Parathyroid adenoma (tissue), 2 donors: ENCODE results near the gene SEC31A.

Experiments
- H2AFZ ChIP-seq: fragments of 300-600 bp; sonication (generic); one replicate; pipeline ENCODE4 v1.7.0; 2017; ENCODE audit warnings: antibody characterized with exemption, mild to moderate bottlenecking
- H3K27ac ChIP-seq: fragments of 300-600 bp; sonication (generic); one replicate; pipeline ENCODE4 v1.7.0; 2017
- H3K27me3 ChIP-seq: fragments of 300-600 bp; sonication (generic); one replicate; pipeline ENCODE4 v1.7.0; 2017; ENCODE audit warnings: low read length; ENCODE audit not compliant: control insufficient read depth, insufficient read depth
- H3K36me3 ChIP-seq: fragments of 300-600 bp; sonication (generic); one replicate; pipeline ENCODE4 v1.7.0; 2017; ENCODE audit warnings: low read length; ENCODE audit not compliant: control insufficient read depth, insufficient read depth
- H3K4me1 ChIP-seq: fragments of 300-600 bp; sonication (generic); one replicate; pipeline ENCODE4 v1.7.0; 2017; ENCODE audit warnings: control low read depth
- H3K4me2 ChIP-seq: fragments of 300-600 bp; sonication (generic); one replicate; pipeline ENCODE4 v1.7.0; 2017; ENCODE audit warnings: low read length
- H3K4me3 ChIP-seq: fragments of 300-600 bp; sonication (generic); one replicate; pipeline ENCODE4 v1.7.0; 2017; ENCODE audit warnings: low read depth, low read length
- H3K79me2 ChIP-seq: fragments of 300-600 bp; sonication (generic); one replicate; pipeline ENCODE4 v1.7.0; 2017; ENCODE audit warnings: control low read depth
- H3K9ac ChIP-seq: fragments of 300-600 bp; sonication (generic); one replicate; pipeline ENCODE4 v1.7.0; 2017; ENCODE audit warnings: mild to moderate bottlenecking
- H3K9me3 ChIP-seq: fragments of 300-600 bp; sonication (generic); one replicate; pipeline ENCODE4 v1.7.0; 2017; ENCODE audit warnings: low read length; ENCODE audit not compliant: control insufficient read depth
- TF ChIP-seq, protein P1 (sequence below): fragments of 300-600 bp; sonication (generic); IDR thresholded peaks from one replicate; pipeline ENCODE4 v1.7.0; 2017; ENCODE audit warnings: antibody characterized with exemption, mild to moderate bottlenecking
- donor health status: primary hyperparathyroidism.

The SEC31A gene

DNA sequence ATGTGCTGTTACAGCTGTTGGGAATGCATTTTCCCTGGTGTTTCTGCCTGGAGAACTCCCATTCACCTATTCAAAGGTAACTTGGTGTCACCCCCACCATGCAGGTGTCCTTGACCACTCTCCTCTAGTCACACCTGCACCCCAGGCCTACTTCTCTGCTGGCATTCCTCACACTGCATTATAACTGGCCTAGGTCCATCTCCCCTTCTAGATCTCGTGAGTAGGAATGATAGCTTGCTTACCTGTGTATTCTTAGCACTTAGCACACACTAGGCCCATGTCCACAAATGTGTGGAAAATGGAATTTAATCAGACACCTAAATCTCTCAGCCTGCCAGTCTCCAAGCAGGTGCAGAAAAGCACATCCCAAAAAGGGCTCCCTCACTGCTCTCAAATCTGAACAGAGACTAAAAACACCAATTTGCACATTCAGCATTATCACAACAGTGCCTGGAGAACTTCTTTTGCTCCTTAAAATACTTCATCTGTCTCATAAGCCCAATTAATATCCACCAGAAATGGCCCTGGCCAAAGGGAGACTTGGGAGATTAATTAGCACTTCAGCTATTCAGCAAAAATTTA, 110.7 kb downstream of the SEC31A start:
- no peaks in the 10 kb centered on the region for H3K9me3 ChIP-seq
- H3K4me1 ChIP-seq = peaks cover 13% of the 10 kb centered on the region
- no peaks in the 10 kb centered on the region for H3K79me2 ChIP-seq
- no peaks in the 10 kb centered on the region for H3K27me3 ChIP-seq
- H3K4me2 ChIP-seq = peak overlapping the region; percentile 6
- TF ChIP-seq, protein P1, sequence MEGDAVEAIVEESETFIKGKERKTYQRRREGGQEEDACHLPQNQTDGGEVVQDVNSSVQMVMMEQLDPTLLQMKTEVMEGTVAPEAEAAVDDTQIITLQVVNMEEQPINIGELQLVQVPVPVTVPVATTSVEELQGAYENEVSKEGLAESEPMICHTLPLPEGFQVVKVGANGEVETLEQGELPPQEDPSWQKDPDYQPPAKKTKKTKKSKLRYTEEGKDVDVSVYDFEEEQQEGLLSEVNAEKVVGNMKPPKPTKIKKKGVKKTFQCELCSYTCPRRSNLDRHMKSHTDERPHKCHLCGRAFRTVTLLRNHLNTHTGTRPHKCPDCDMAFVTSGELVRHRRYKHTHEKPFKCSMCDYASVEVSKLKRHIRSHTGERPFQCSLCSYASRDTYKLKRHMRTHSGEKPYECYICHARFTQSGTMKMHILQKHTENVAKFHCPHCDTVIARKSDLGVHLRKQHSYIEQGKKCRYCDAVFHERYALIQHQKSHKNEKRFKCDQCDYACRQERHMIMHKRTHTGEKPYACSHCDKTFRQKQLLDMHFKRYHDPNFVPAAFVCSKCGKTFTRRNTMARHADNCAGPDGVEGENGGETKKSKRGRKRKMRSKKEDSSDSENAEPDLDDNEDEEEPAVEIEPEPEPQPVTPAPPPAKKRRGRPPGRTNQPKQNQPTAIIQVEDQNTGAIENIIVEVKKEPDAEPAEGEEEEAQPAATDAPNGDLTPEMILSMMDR = no peak
- no peak overlapping the region for H3K4me3 ChIP-seq
- peak overlapping the region; percentile 68 for H2AFZ ChIP-seq
- H3K27ac ChIP-seq = peak overlapping the region; percentile 69
- no peaks in the 10 kb centered on the region for H3K36me3 ChIP-seq
- H3K9ac ChIP-seq = no peak overlapping the region

DNA sequence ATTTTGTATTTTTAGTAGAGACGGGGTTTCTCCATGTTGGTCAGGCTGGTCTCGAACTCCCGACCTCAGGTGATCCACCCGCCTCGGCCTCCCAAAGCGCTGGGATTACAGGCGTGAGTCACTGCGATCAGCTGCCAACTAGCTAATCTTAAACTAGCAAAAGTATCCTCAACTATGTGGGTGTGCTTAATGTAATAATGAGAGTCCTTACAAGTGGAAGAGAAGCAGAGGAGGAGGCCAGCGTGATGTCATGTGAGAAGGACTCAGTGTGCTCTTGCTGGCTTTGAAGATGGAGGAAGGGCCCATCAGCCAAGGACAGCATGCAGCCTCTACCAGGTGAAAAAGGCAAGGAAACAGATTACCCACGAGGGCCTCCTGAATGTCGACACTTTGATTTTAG, 111.9 kb downstream of the SEC31A start:
- H3K9ac ChIP-seq = no peak overlapping the region
- H3K79me2 ChIP-seq = no peaks in the 10 kb centered on the region
- no peak overlapping the region for H2AFZ ChIP-seq
- TF ChIP-seq, protein P1 = no peak
- peaks cover 10% of the 10 kb centered on the region for H3K4me1 ChIP-seq
- no peaks in the 10 kb centered on the region for H3K36me3 ChIP-seq
- no peak overlapping the region for H3K4me2 ChIP-seq
- H3K27me3 ChIP-seq = no peaks in the 10 kb centered on the region
- no peak overlapping the region for H3K27ac ChIP-seq
- no peak overlapping the region for H3K4me3 ChIP-seq
- H3K9me3 ChIP-seq = no peaks in the 10 kb centered on the region

DNA sequence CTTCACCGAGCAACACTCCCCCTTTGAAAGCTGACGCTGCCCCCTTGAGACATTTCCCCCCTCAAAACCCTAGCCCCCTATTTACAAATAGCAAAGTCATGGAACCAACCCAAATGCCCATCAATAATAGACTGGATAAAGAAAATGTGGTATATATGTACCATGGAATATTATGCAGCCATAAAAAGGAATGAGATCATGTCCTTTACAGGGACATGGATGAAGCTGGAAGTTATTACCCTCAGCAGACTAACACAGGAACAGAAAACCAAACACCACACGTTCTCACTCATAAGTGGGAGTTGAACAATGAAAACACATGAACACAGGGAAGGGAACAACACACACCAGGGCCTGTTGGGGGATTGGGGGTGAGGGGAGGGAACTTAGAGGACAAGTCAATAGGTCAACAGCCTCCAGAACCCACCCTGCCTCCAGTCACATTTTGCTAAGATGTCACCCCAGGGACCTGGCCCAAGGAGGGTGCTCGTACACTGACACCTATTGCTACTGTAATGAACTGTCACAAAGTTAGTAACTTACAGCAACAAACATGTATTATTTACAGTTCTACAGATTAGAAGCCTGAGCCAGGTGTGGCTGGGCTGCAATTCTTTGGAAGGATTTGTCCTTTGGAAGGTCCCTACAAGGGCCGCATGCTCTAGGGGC, 113.0 kb downstream of the SEC31A start:
- peaks cover 10% of the 10 kb centered on the region for H3K4me1 ChIP-seq
- H3K79me2 ChIP-seq = no peaks in the 10 kb centered on the region
- H3K36me3 ChIP-seq = no peaks in the 10 kb centered on the region
- no peak overlapping the region for H2AFZ ChIP-seq
- H3K9me3 ChIP-seq = no peaks in the 10 kb centered on the region
- TF ChIP-seq, protein P1 = no peak
- H3K4me3 ChIP-seq = no peak overlapping the region
- H3K27ac ChIP-seq = peak overlapping the region; percentile 39
- no peaks in the 10 kb centered on the region for H3K27me3 ChIP-seq
- no peak overlapping the region for H3K9ac ChIP-seq
- H3K4me2 ChIP-seq = no peak overlapping the region

DNA sequence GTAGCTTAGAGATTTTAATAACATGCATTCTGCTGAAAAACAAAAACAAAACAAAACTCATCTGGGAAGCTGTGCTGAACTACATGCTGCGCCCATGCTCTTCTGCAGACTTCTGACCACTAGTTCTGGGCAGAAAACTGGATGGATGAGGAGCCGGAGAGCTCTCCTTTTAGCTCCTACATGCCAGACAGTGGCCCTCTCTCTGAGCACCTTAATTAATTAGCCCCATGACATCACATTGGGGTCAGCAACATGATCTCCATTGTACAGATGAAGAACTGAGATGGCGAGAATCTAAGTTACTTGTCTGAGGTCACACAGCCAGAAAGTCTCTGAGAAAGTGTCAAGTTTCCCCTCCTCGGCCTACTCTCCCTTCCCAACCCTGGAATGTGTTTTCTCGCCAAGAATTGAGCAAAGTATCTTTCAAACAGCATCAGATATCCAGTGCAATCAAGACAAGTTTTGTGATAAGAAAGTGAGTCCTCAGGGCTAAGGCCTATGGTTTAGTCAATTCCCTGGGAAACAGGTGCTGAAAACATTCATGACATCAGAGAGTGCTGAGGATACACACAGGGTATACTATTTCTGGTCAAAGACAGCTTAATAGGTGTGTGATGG, 113.9 kb downstream of the SEC31A start:
- H3K27me3 ChIP-seq = no peaks in the 10 kb centered on the region
- H3K79me2 ChIP-seq = no peaks in the 10 kb centered on the region
- H3K36me3 ChIP-seq = no peaks in the 10 kb centered on the region
- H3K4me3 ChIP-seq = peak overlapping the region; percentile 1
- H3K27ac ChIP-seq = peak overlapping the region; percentile 39
- no peaks in the 10 kb centered on the region for H3K9me3 ChIP-seq
- H3K4me1 ChIP-seq = peaks cover 10% of the 10 kb centered on the region
- no peak overlapping the region for H2AFZ ChIP-seq
- H3K9ac ChIP-seq = no peak overlapping the region
- TF ChIP-seq, protein P1 = no peak
- H3K4me2 ChIP-seq = no peak overlapping the region
